Brain microvascular endothelial cell (primary cell): Measurements from ENCODE around the gene BEGAIN.

Experiments used
- DNase-seq: peaks from one replicate; pipeline ENCODE4 v3.0.0-alpha.2; 2020
- H3K27ac ChIP-seq: fragments of 250-450 bp; sonication (Bioruptor Pico); 2 replicates; pipeline ENCODE4 v1.5.1; 2020; ENCODE audit warnings: mild to moderate bottlenecking, moderate library complexity
- H3K27me3 ChIP-seq: fragments of 250-450 bp; sonication (Bioruptor Pico); replicated peaks from 2 replicates; pipeline ENCODE4 v1.5.1; 2020; ENCODE audit warnings: mild to moderate bottlenecking
- H3K36me3 ChIP-seq: fragments of 250-450 bp; sonication (Bioruptor Pico); replicated peaks from 2 replicates; pipeline ENCODE4 v1.5.1; 2020; ENCODE audit warnings: mild to moderate bottlenecking
- H3K4me3 ChIP-seq: 2 replicates; pipeline ENCODE4 v1.5.1; 2011; ENCODE audit warnings: low read depth, mild to moderate bottlenecking, control low read depth, low read length, moderate library complexity
- CTCF ChIP-seq: IDR thresholded peaks from 2 replicates; pipeline ENCODE4 v1.5.1; 2011; ENCODE audit warnings: low read depth, mild to moderate bottlenecking, moderate library complexity, low read length, control low read depth, inconsistent platforms; ENCODE audit errors: missing control alignments
- in situ Hi-C: cut with HindIII; loops from 2 replicates; pipeline ENCODE4 v1.10.0; 2017; ENCODE audit warnings: low sequenced_read_pairs, low pct_ligation_motif_present

The BEGAIN gene

GRCh38 chr14:100552524-100553125 is 34.6 kb downstream of the BEGAIN start:
- in situ Hi-C loops: no loop called here
- Histone ChIP-seq H3K4me3 (no peak overlapping the region), H3K36me3 (no peaks in the 10 kb centered on the region), H3K27ac (no peak overlapping the region), H3K27me3 (peaks cover 6% of the 10 kb centered on the region)
- DNase-seq: no peak
- TF ChIP-seq CTCF: no peak

- Histone ChIP-seq H3K27me3 (peaks cover 6% of the 10 kb centered on the region), H3K36me3 (no peaks in the 10 kb centered on the region), H3K4me3 (no peak overlapping the region), H3K27ac (no peak overlapping the region)
- TF ChIP-seq CTCF: no peak
- DNase-seq: no peak
- in situ Hi-C loops: no loop called here
Observed at GRCh38 chr14:100551056-100551455, 36.2 kb downstream of the BEGAIN start.

- no peak for TF ChIP-seq CTCF
- H3K27ac ChIP-seq: no peak overlapping the region
Observed at GRCh38 chr14:100549834-100550625, 37.2 kb downstream of the BEGAIN start.

GRCh38 chr14:100548939-100549338 is 38.3 kb downstream of the BEGAIN start:
- no peak overlapping the region for H3K4me3 ChIP-seq
- no peak overlapping the region for H3K27ac ChIP-seq
- in situ Hi-C loops: no loop called here
- no peak for DNase-seq
- no peak for TF ChIP-seq CTCF
- no peaks in the 10 kb centered on the region for H3K36me3 ChIP-seq
- H3K27me3 ChIP-seq: peaks cover 2% of the 10 kb centered on the region

More at GRCh38 chr14:100549834-100550625, 37.2 kb downstream of the BEGAIN start:
- DNase-seq: no peak
- in situ Hi-C loops: no loop called here
- peaks cover 6% of the 10 kb centered on the region for H3K27me3 ChIP-seq
- H3K36me3 ChIP-seq: no peaks in the 10 kb centered on the region
- no peak overlapping the region for H3K4me3 ChIP-seq

- H3K27me3 ChIP-seq: no peaks in the 10 kb centered on the region
- in situ Hi-C loops: no loop called here
- H3K36me3 ChIP-seq: no peaks in the 10 kb centered on the region
- H3K4me3 ChIP-seq: no peak overlapping the region
- no peak for TF ChIP-seq CTCF
- no peak overlapping the region for H3K27ac ChIP-seq
- DNase-seq: no peak
Observed at GRCh38 chr14:100548295-100548655, 38.9 kb downstream of the BEGAIN start.
